PC-3 (cell line): ENCODE measurements around the gene AKAIN1. TPM values are rescaled to one million over a fixed set of nuclear protein-coding genes. Genes with fewer than 3 reads are reported as not detected.
A peak's percentile ranks its signal among the peaks of the same experiment; 100 is the strongest.

ENCODE experiments used
- ATAC-seq: fragments of 200-7000 bp; cut with Tn5 transposase; 2 replicates; pipeline ENCODE4 v1.9.1; 2020; ENCODE audit warnings: mild to moderate bottlenecking, moderate library complexity
- Bru-seq: library from RNA; stranded (reverse); fragments of 400-500 nt; gene quantifications from one replicate; lab custom pipeline; 2021; lab: Mats Ljungman, UMichigan
- BruChase-seq, 2 experiments: library from RNA; stranded (reverse); fragments of 400-500 nt; gene quantifications; one replicate each; lab custom pipeline; 2021; lab: Mats Ljungman, UMichigan
- BruUV-seq: library from RNA; stranded (reverse); fragments of 400-500 nt; replicated peaks from 2 replicates; lab custom pipeline; 2021; lab: Mats Ljungman, UMichigan
- CTCF ChIA-PET: fragments of 300-600 bp; sonication (Branson Sonifier 250); formaldehyde crosslinking; loops from one replicate; lab custom pipeline; 2022; ENCODE audit warnings: antibody characterized with exemption; lab: Charles Lee
- POLR2A ChIA-PET: fragments of 300-600 bp; sonication (Branson Sonifier 250); formaldehyde crosslinking; loops from one replicate; lab custom pipeline; 2022; ENCODE audit warnings: antibody characterized with exemption; ENCODE audit not compliant: unreplicated experiment; lab: Charles Lee
- DNase-seq: peaks from one replicate; pipeline ENCODE4 v3.0.0-alpha.2; 2015
- H2AFZ ChIP-seq: fragments of 300-600 bp; sonication (generic); 2 replicates; pipeline ENCODE4 v1.6.0; 2016; ENCODE audit warnings: antibody characterized with exemption, low read length
- H3F3A ChIP-seq: fragments of 300-600 bp; sonication (generic); one replicate; pipeline ENCODE4 v1.6.0; 2017; ENCODE audit warnings: antibody characterized with exemption, low read length, control low read depth, mild to moderate bottlenecking; ENCODE audit not compliant: unreplicated experiment
- H3K27ac ChIP-seq: fragments of 300-600 bp; sonication (generic); 2 replicates; pipeline ENCODE4 v1.5.1; 2016; ENCODE audit warnings: mild to moderate bottlenecking, low read length
- H3K27me3 ChIP-seq: fragments of 300-600 bp; sonication (generic); 2 replicates; pipeline ENCODE4 v1.6.1; 2016; ENCODE audit warnings: low read length, mixed read lengths
- H3K36me3 ChIP-seq: fragments of 300-600 bp; sonication (generic); 2 replicates; pipeline ENCODE4 v1.6.1; 2016; ENCODE audit warnings: low read depth, mixed run types, low read length, mixed read lengths
- H3K4me1 ChIP-seq: fragments of 300-600 bp; sonication (generic); 2 replicates; pipeline ENCODE4 v1.5.1; 2016; ENCODE audit warnings: low read length; ENCODE audit not compliant: insufficient read depth
- H3K4me2 ChIP-seq: fragments of 300-600 bp; sonication (generic); 2 replicates; pipeline ENCODE4 v1.6.0; 2016; ENCODE audit warnings: low read length
- H3K4me3 ChIP-seq: fragments of 300-600 bp; sonication (generic); 2 replicates; pipeline ENCODE4 v1.5.1; 2016; ENCODE audit warnings: mild to moderate bottlenecking, low read length, mixed read lengths
- H3K79me2 ChIP-seq: fragments of 300-600 bp; sonication (generic); 2 replicates; pipeline ENCODE4 v1.6.1; 2017; ENCODE audit warnings: low read length, mixed read lengths
- H3K9ac ChIP-seq: fragments of 300-600 bp; sonication (generic); 2 replicates; pipeline ENCODE4 v1.6.0; 2016; ENCODE audit warnings: mild to moderate bottlenecking, low read length
- H3K9me2 ChIP-seq: fragments of 300-600 bp; sonication (generic); replicated peaks from 2 replicates; pipeline ENCODE4 v1.6.1; 2016; ENCODE audit warnings: mixed run types, low read length, mixed read lengths
- H3K9me3 ChIP-seq: fragments of 300-600 bp; sonication (generic); 2 replicates; pipeline ENCODE4 v1.6.1; 2016; ENCODE audit warnings: low read length, mixed read lengths
- H4K20me1 ChIP-seq: fragments of 300-600 bp; sonication (generic); 2 replicates; pipeline ENCODE4 v1.6.1; 2016; ENCODE audit warnings: low read length, mixed read lengths
- EZH2 ChIP-seq: fragments of 300-600 bp; sonication (generic); IDR thresholded peaks from one replicate; pipeline ENCODE4 v1.6.1; 2017; ENCODE audit warnings: antibody characterized with exemption, mild to moderate bottlenecking, low read length; ENCODE audit not compliant: unreplicated experiment
- EZH2phosphoT487 ChIP-seq: fragments of 300-600 bp; sonication (generic); IDR thresholded peaks from 2 replicates; pipeline ENCODE4 v1.6.1; 2018; ENCODE audit warnings: mild to moderate bottlenecking, antibody characterized with exemption, low read length, borderline replicate concordance
- intact Hi-C: fragments of 100-400 bp; cut with micrococcal nuclease; formaldehyde crosslinking; loops from 2 replicates; pipeline ENCODE4 v1.9.0; 2023
- long read RNA-seq: library from polyadenylated mRNA; unstranded; transcript quantifications from one replicate; pipeline ENCODE4 v2.0.0, GENCODE V29; 2021; ENCODE audit not compliant: unreplicated experiment
- total RNA-seq: library from RNA; depleted of rRNA; stranded (reverse); fragments of >200 nt; gene quantifications from 2 replicates; pipeline ENCODE4 v1.2.3, GENCODE V29; 2014; rRNA removed
- TF ChIP-seq, protein P1 (sequence below): fragments of 300-600 bp; sonication (generic); conservative IDR thresholded peaks from 2 replicates; pipeline ENCODE4 v1.5.1; 2017; ENCODE audit warnings: antibody characterized with exemption, low read depth, mild to moderate bottlenecking, low read length

Gene AKAIN1, protein sequence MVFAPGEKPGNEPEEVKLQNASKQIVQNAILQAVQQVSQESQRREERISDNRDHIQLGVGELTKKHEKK
- total RNA-seq (not detected in 2 replicates), Bru-seq, nascent RNA (percentile 2 among the genes with signal in this experiment), BruChase-seq, experiment 1, labeled RNA remaining after a 6-hour chase (percentile 8 among the genes with signal in this experiment), BruChase-seq, experiment 2, labeled RNA remaining after a 2-hour chase (percentile 12 among the genes with signal in this experiment)
- long read RNA-seq, result 0 reads

DNA sequence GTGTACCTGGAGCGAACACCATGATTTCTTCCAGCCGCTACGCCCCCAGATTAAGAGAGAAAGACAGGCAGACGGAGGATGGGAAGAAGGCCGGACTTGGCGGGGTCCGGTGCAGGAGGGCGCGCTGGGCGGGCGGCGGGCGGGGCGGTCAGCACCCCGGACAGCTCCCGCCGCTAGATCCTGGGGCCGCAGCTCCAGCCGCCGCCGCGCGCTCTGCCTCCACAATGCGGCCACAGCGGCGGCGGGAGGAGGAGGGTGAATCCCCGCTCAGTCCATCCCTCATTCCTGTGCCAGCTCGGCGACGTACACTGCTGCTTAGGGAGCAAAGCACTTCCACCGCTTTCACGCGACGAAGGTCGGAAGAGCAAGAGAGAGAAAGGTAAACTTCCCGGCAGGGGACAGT is at the start of gene AKAIN1:
Gene AKAIN1 (minus strand): TSS at position 226 of the 403 bp plus-strand sequence. CDS start 204 bp downstream, at position 22.
- Histone ChIP-seq H3F3A (no peaks in the 10 kb centered on the region), H4K20me1 (no peaks in the 10 kb centered on the region), H3K9me2 (no peaks in the 10 kb centered on the region), H3K27me3 (no peaks in the 10 kb centered on the region), H3K4me1 (no peaks in the 10 kb centered on the region), H3K4me2 (no peak within 1 kb of the TSS), H3K36me3 (no peaks in the 10 kb centered on the region), H3K79me2 (no peaks in the 10 kb centered on the region), H2AFZ (no peak within 1 kb of the TSS), H3K4me3 (no peak within 1 kb of the TSS), H3K9me3 (no peaks in the 10 kb centered on the region), H3K27ac (no peak within 1 kb of the TSS), H3K9ac (no peak within 1 kb of the TSS)
- POLR2A ChIA-PET, result no interaction called here
- CTCF ChIA-PET, result no interaction called here
- intact Hi-C loops, result no loop called here
- BruUV-seq, result no TSS peak
- TF ChIP-seq, protein P1, sequence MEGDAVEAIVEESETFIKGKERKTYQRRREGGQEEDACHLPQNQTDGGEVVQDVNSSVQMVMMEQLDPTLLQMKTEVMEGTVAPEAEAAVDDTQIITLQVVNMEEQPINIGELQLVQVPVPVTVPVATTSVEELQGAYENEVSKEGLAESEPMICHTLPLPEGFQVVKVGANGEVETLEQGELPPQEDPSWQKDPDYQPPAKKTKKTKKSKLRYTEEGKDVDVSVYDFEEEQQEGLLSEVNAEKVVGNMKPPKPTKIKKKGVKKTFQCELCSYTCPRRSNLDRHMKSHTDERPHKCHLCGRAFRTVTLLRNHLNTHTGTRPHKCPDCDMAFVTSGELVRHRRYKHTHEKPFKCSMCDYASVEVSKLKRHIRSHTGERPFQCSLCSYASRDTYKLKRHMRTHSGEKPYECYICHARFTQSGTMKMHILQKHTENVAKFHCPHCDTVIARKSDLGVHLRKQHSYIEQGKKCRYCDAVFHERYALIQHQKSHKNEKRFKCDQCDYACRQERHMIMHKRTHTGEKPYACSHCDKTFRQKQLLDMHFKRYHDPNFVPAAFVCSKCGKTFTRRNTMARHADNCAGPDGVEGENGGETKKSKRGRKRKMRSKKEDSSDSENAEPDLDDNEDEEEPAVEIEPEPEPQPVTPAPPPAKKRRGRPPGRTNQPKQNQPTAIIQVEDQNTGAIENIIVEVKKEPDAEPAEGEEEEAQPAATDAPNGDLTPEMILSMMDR, result no peak
- TF ChIP-seq EZH2 (no peak), EZH2phosphoT487 (no peak)
- ATAC-seq, result no peak
- DNase-seq, result no peak

DNA sequence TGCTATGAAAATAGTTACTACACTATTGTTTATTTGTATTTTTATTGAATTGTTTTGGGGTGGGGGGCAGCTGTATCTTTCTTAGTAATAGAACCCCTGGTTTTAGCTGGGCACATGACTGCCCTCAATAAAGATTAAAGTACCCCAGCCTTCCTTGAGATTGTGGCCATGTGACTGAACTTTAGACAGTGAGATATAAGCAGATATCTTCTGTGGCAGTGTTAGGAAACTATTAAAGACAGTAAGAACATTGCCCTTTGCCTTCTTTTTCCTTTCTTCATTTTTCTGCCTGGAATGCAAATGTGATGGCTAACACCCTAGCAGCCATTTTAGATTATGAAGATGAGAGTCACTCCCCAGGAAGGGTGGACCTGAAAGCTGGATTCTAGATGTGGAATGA is 47.9 kb upstream of the AKAIN1 start:
- intact Hi-C loops, result loop anchor here (5.0 kb wide), 1 partner anchor 297 kb away; the partner anchor contains the start of gene EPB41L3
- no peaks in the 10 kb centered on the region for H3F3A ChIP-seq
- H3K27ac ChIP-seq, result no peak overlapping the region
- no peak overlapping the region for H3K9ac ChIP-seq
- BruUV-seq, result no TSS peak
- H3K79me2 ChIP-seq, result peaks cover 4% of the 10 kb centered on the region
- no peaks in the 10 kb centered on the region for H4K20me1 ChIP-seq
- H3K36me3 ChIP-seq, result no peaks in the 10 kb centered on the region
- H3K27me3 ChIP-seq, result no peaks in the 10 kb centered on the region
- H3K4me2 ChIP-seq, result no peak overlapping the region
- no peaks in the 10 kb centered on the region for H3K9me3 ChIP-seq
- ChIA-PET CTCF (no interaction called here), POLR2A (no interaction called here)
- peaks cover 3% of the 10 kb centered on the region; the same call in 1 of the 2 replicates for H3K4me1 ChIP-seq
- TF ChIP-seq, protein P1, result no peak
- TF ChIP-seq EZH2phosphoT487 (no peak), EZH2 (no peak)
- ATAC-seq (no peak), DNase-seq (no peak)
- H2AFZ ChIP-seq, result no peak overlapping the region
- H3K4me3 ChIP-seq, result no peak overlapping the region
- no peaks in the 10 kb centered on the region for H3K9me2 ChIP-seq

DNA sequence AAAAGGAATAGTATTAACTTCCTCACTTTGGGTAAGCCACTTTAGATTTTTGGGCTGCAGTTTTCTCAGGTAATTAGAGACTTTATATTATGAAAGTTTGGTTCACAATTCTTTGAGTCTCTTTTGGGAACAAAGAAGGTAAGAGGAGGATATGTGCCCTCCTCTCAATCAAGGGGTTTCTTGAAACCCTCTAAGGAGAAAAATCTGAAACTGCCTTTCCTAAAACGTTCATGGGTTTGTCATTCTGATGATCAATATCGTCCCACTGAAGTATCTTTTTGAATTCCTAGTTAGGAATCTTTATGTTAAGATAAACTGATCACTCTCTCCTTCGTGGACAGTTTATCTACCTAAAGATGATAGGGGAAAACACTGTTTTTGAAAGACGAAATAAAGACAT is 42.4 kb upstream of the AKAIN1 start:
- H3K9ac ChIP-seq, result peak overlapping the region; percentile 92; the same call in 1 of the 2 replicates
- peak overlapping the region; percentile 84 for H3K4me3 ChIP-seq
- peaks cover 30% of the 10 kb centered on the region for H3K4me1 ChIP-seq
- peak overlapping the region; percentile 93 for H3K4me2 ChIP-seq
- no peaks in the 10 kb centered on the region for H3K36me3 ChIP-seq
- no peaks in the 10 kb centered on the region for H3K9me2 ChIP-seq
- no peak overlapping the region for H3K27ac ChIP-seq
- no peaks in the 10 kb centered on the region for H3K9me3 ChIP-seq
- TF ChIP-seq, protein P1, result no peak
- TF ChIP-seq EZH2phosphoT487 (no peak), EZH2 (no peak)
- no peaks in the 10 kb centered on the region for H3F3A ChIP-seq
- intact Hi-C loops, result loop anchor here (5.0 kb wide), 2 partner anchors 167 to 308 kb away; no protein-coding TSS in a partner anchor
- no peaks in the 10 kb centered on the region for H3K27me3 ChIP-seq
- CTCF ChIA-PET, result no interaction called here
- POLR2A ChIA-PET, result no interaction called here
- ATAC-seq (no peak), DNase-seq (no peak)
- no TSS peak for BruUV-seq
- no peaks in the 10 kb centered on the region for H4K20me1 ChIP-seq
- no peak overlapping the region for H2AFZ ChIP-seq
- H3K79me2 ChIP-seq, result peaks cover 19% of the 10 kb centered on the region
